Measurements from ENCODE around the gene CCDC63. TPM values are rescaled to one million over a fixed set of nuclear protein-coding genes. Genes with fewer than 3 reads are reported as not detected.

The CCDC63 gene
- polyA plus RNA-seq, 1 of the 3 experiments (the other 2 are of a cell fraction) = not detected

DNA sequence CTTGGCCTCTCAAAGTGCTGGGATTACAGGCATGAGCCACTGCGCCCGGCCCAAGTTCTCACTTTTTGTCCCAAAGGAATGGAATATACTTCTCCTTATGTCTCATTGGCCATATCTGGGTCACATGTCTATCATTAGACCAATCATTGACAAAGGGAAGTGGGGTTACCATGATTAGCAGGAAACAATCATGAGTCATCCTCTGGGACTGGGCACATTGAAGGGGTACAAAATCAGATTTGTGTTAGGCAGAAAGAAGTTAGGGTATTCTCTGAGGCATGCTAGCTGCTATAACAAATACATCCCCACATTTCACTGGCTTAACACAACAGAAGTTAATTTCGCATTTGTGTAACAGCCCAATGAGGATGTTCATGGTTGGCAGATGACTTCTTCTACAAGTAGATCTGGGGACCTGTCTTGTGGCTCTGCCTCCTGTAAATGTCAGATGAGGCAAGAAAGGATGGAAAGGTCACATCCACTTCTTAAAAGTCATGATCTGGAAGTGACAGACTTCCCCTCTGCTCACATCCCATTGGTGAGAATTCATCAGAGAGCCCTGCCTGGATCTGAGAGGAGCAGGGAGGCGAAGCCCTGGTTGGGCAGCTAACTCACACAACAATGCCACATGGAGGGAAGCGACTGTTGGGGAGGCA is 3.1 kb downstream of the CCDC63 start:
- Histone ChIP-seq H3K9ac (no peak overlapping the region), H3K4me2 (no peak overlapping the region), H3F3A (replicated peaks; ENCODE audit: insufficient read depth) (peaks cover 15% of the 10 kb centered on the region), H3K4me1 (ENCODE audit: control insufficient read depth in 1 of 2, insufficient read depth in 2 of 2, low read depth in 1 of 2, low read length in 1 of 2) (peaks cover 3 to 5% of the 10 kb centered on the region in 2 experiments; a peak in 1 of 4 replicates), H2AFZ (ENCODE audit: low read depth) (no peak overlapping the region), H3K9me3 (no peaks in the 10 kb centered on the region), H4K20me1 (ENCODE audit: insufficient read depth) (no peaks in the 10 kb centered on the region), H3K36me3 (replicated peaks in 1 of 2; ENCODE audit: control insufficient read depth in 1 of 2, insufficient read depth in 2 of 2, low read length in 1 of 2) (no peaks in the 10 kb centered on the region), H3K79me2 (ENCODE audit: insufficient read depth) (no peaks in the 10 kb centered on the region), H3K4me3 (ENCODE audit: low read depth in 2 of 2, low read length in 1 of 2) (no peak overlapping the region), H3K27me3 (ENCODE audit: insufficient read depth) (no peaks in the 10 kb centered on the region), H3K9me2 (no peaks in the 10 kb centered on the region), H3K27ac (ENCODE audit: low read depth in 2 of 2, low read length in 1 of 2) (no peak overlapping the region)
- TF ChIP-seq, protein P1, sequence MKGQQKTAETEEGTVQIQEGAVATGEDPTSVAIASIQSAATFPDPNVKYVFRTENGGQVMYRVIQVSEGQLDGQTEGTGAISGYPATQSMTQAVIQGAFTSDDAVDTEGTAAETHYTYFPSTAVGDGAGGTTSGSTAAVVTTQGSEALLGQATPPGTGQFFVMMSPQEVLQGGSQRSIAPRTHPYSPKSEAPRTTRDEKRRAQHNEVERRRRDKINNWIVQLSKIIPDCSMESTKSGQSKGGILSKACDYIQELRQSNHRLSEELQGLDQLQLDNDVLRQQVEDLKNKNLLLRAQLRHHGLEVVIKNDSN (IDR thresholded peaks at IDR 0.05; ENCODE audit: borderline replicate concordance, low read depth) = peak; percentile 39; the same call in 1 of the 2 replicates
- TF ChIP-seq, protein P2, sequence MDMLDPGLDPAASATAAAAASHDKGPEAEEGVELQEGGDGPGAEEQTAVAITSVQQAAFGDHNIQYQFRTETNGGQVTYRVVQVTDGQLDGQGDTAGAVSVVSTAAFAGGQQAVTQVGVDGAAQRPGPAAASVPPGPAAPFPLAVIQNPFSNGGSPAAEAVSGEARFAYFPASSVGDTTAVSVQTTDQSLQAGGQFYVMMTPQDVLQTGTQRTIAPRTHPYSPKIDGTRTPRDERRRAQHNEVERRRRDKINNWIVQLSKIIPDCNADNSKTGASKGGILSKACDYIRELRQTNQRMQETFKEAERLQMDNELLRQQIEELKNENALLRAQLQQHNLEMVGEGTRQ (IDR thresholded peaks at IDR 0.05; ENCODE audit: borderline replicate concordance, low read depth, low read length) = no peak
- ChIA-PET CTCF (interaction anchor here (0.6 to 5.1 kb wide), 2 partner anchors 37 to 201 kb away, joined by 3 to 35 read pairs; no protein-coding TSS in a partner anchor), POLR2A (no interaction called here)
- DNase-seq = no peak
- WGBS (ENCODE audit: low lambda C conversion rate) = 91% methylated on average over 5 of the region's 5 CpGs

DNA sequence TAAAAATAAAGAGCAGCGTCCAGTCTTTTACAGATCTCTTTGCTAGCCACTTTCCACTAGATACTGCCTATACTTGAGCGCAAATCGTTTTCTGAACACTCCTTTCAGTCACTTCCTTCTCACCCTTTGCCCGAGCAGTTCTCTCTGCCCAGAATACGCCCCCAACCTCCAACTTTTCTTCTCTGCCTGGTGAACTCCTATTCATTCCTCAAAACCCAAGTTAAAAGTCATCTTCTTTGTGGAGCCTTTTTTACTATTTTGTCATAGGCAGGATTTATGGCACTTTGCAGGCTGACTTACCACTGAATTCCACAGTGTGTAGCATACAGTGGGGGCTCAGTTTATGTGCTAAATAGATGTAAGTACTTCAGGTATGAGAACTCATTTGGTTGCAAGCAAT is 4.0 kb downstream of the CCDC63 start:
- no peaks in the 10 kb centered on the region for H3K27me3 ChIP-seq (ENCODE audit: insufficient read depth)
- no peaks in the 10 kb centered on the region for H3K9me3 ChIP-seq
- H3K4me2 ChIP-seq = no peak overlapping the region
- H3F3A ChIP-seq (replicated peaks; ENCODE audit: insufficient read depth) = peaks cover 6% of the 10 kb centered on the region
- H3K27ac ChIP-seq (ENCODE audit: low read depth in 2 of 2, low read length in 1 of 2) = no peak overlapping the region
- ChIA-PET POLR2A (no interaction called here), CTCF (interaction anchor here (3.7 kb wide), 1 partner anchor 37 kb away, joined by 11 read pairs; no protein-coding TSS in a partner anchor)
- no peaks in the 10 kb centered on the region for H3K79me2 ChIP-seq (ENCODE audit: insufficient read depth)
- no peaks in the 10 kb centered on the region for H3K36me3 ChIP-seq (replicated peaks in 1 of 2; ENCODE audit: control insufficient read depth in 1 of 2, insufficient read depth in 2 of 2, low read length in 1 of 2)
- H2AFZ ChIP-seq (ENCODE audit: low read depth) = no peak overlapping the region
- H4K20me1 ChIP-seq (ENCODE audit: insufficient read depth) = no peaks in the 10 kb centered on the region
- no peak for DNase-seq
- no peaks in the 10 kb centered on the region for H3K4me1 ChIP-seq (ENCODE audit: control insufficient read depth in 1 of 2, insufficient read depth in 2 of 2, low read depth in 1 of 2, low read length in 1 of 2)
- 49% methylated on average over 5 of the region's 5 CpGs for WGBS (ENCODE audit: low lambda C conversion rate)
- no peak overlapping the region for H3K4me3 ChIP-seq (ENCODE audit: low read depth in 2 of 2, low read length in 1 of 2)
- H3K9ac ChIP-seq = no peak overlapping the region
- H3K9me2 ChIP-seq = no peaks in the 10 kb centered on the region
- TF ChIP-seq, protein P2 (IDR thresholded peaks at IDR 0.05; ENCODE audit: borderline replicate concordance, low read depth, low read length) = no peak
- TF ChIP-seq GATA2 (CRISPR knock-in tag; IDR thresholded peaks at IDR 0.05) (no peak), GABPA (IDR thresholded peaks at IDR 0.05; ENCODE audit: low read depth) (no peak), SIN3A (IDR thresholded peaks at IDR 0.05; ENCODE audit: borderline replicate concordance, low read depth, low read length) (no peak), EP300 (IDR thresholded peaks at IDR 0.05; ENCODE audit: borderline replicate concordance in 1 of 2, low read depth in 1 of 2, low read length in 1 of 2) (no peak), RAD21 (IDR thresholded peaks at IDR 0.05; ENCODE audit: low read length) (no peak), RFX5 (IDR thresholded peaks at IDR 0.05; ENCODE audit: low read length) (no peak), MEF2A (IDR thresholded peaks at IDR 0.05; ENCODE audit: borderline replicate concordance, low read depth) (no peak), FOSL2 (IDR thresholded peaks at IDR 0.05; ENCODE audit: borderline replicate concordance, low read depth) (no peak), POLR2AphosphoS5 (IDR thresholded peaks at IDR 0.05; ENCODE audit: low read depth, low read length) (no peak)
- TF ChIP-seq, protein P1 (IDR thresholded peaks at IDR 0.05; ENCODE audit: borderline replicate concordance, low read depth) = no peak
- TF ChIP-seq, protein P3, sequence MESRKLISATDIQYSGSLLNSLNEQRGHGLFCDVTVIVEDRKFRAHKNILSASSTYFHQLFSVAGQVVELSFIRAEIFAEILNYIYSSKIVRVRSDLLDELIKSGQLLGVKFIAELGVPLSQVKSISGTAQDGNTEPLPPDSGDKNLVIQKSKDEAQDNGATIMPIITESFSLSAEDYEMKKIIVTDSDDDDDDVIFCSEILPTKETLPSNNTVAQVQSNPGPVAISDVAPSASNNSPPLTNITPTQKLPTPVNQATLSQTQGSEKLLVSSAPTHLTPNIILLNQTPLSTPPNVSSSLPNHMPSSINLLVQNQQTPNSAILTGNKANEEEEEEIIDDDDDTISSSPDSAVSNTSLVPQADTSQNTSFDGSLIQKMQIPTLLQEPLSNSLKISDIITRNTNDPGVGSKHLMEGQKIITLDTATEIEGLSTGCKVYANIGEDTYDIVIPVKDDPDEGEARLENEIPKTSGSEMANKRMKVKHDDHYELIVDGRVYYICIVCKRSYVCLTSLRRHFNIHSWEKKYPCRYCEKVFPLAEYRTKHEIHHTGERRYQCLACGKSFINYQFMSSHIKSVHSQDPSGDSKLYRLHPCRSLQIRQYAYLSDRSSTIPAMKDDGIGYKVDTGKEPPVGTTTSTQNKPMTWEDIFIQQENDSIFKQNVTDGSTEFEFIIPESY (IDR thresholded peaks at IDR 0.05; ENCODE audit: borderline replicate concordance, low read depth) = no peak
- TF ChIP-seq, protein P4, sequence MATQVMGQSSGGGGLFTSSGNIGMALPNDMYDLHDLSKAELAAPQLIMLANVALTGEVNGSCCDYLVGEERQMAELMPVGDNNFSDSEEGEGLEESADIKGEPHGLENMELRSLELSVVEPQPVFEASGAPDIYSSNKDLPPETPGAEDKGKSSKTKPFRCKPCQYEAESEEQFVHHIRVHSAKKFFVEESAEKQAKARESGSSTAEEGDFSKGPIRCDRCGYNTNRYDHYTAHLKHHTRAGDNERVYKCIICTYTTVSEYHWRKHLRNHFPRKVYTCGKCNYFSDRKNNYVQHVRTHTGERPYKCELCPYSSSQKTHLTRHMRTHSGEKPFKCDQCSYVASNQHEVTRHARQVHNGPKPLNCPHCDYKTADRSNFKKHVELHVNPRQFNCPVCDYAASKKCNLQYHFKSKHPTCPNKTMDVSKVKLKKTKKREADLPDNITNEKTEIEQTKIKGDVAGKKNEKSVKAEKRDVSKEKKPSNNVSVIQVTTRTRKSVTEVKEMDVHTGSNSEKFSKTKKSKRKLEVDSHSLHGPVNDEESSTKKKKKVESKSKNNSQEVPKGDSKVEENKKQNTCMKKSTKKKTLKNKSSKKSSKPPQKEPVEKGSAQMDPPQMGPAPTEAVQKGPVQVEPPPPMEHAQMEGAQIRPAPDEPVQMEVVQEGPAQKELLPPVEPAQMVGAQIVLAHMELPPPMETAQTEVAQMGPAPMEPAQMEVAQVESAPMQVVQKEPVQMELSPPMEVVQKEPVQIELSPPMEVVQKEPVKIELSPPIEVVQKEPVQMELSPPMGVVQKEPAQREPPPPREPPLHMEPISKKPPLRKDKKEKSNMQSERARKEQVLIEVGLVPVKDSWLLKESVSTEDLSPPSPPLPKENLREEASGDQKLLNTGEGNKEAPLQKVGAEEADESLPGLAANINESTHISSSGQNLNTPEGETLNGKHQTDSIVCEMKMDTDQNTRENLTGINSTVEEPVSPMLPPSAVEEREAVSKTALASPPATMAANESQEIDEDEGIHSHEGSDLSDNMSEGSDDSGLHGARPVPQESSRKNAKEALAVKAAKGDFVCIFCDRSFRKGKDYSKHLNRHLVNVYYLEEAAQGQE (IDR thresholded peaks at IDR 0.05; ENCODE audit: low read depth, low read length) = no peak
- TF ChIP-seq, protein P5, sequence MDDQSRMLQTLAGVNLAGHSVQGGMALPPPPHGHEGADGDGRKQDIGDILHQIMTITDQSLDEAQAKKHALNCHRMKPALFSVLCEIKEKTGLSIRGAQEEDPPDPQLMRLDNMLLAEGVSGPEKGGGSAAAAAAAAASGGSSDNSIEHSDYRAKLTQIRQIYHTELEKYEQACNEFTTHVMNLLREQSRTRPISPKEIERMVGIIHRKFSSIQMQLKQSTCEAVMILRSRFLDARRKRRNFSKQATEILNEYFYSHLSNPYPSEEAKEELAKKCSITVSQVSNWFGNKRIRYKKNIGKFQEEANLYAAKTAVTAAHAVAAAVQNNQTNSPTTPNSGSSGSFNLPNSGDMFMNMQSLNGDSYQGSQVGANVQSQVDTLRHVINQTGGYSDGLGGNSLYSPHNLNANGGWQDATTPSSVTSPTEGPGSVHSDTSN (IDR thresholded peaks at IDR 0.05) = no peak

All from SK-N-SH (cell line).